ENCODE measurements around the gene OPN1SW.

The OPN1SW gene

DNA sequence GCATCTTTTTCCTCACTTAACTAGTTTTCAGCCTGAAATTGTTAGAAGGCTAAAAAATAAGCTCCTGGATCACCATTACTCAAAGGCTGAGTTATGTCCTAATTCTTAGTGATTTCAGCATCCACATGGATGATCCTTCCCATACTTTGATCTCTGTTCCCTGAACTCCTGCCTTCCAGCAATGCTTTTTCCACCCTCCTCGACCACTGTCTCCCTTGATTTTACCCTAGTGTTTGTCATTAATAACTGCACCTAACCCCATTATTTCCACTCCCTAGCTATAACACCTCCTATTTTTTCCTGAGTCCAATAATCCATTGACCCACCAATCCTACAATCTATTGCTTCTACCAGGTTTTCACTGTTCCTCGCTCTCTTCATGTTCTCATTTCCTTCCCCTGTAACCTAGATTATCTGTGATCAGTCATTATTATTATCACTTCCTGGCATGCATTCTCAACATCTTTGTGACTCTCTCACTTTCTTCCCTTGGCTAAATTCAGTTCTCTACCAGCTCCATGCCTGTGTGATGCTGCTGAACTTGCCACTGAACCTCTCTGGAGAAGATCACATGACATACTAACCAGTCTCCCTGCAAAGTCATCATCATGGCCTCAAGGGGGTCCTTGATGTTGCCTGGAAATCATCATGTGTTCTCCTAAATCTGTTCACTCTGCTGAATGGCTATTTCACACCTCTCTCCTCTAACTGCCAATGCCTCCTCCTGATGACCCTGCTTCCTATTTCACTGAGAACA, 42.9 kb downstream of the OPN1SW start:
- DNase-seq (ENCODE audit: low spot score): no peak

DNA sequence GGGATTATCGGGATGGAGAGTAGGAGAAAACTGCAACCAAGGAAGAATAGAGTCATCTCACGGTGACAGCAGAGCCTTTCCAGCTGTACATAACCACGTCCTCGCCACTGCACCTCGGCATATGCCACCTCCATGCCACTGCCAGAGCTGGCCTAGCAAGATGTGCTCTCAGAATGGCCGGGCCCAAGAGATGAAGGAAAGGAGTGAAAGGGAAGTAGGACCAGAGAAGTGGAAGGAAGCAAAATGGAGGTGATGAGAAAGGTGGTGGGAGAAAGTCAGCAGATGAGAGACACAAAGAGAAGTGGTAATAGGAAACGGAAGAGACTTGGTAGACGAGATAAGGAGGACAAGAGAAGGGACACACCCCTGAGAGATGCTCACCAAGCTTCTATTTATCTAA, 44.4 kb downstream of the OPN1SW start:
- no peak for DNase-seq (ENCODE audit: low spot score)

DNA sequence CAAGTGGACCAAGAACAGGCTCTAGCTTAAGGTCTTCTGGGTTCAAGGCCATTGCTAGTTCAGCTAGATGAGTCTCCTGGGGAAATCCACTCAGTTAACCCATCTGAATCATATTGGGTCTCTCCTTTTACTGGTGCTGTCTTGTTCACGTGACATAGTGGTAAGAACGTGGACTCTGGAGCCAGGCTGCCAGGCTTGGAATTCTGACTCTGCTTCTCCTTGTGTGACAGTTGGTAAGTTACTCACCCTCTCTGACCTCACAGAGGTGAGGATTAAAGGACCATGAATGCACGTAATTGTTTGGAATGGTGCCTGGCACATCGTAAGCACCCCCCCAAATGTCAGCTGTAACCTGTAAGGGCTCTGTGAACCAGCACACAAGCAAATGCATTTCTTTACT, 46.1 kb downstream of the OPN1SW start:
- DNase-seq (ENCODE audit: low spot score): no peak

DNA sequence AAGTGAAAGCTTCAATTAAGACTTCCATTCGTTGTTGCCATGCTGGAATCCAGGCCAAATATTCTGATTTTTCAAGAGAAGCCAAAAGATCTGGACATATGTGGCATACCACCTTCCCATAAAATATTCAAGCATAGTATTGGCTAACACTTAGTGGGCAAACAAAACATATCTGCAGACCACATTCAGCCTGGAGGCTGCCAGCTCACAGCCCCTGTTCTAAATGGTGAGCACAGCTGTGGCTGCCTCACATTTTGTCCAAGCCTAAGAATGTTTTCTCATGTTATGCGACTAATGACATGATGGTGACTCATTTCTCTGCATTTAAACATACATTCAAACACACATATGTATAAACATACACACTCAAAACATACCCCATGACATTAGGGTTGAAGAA, 47.0 kb downstream of the OPN1SW start:
- no peak for DNase-seq (ENCODE audit: low spot score)

DNA sequence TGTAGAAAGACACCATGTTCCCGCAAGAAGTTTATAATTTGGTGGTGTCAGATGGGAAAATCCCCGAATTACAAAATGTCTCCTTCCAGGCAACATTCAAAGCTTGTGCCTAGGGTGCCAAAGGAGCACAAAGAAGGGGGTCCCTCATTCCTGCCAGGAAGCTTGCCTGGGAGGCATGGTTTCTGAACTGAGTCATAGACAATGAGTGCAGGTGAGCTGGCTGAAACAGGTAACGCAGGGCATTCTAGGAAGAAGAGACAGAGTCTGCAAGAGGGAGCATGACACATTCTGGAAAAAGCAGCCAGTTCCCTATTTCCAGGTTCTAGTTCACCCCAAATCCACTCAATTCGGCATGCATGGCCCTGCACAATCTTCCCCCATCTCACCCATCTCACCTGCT, 48.4 kb downstream of the OPN1SW start:
- no peak for DNase-seq (ENCODE audit: low spot score)

DNA sequence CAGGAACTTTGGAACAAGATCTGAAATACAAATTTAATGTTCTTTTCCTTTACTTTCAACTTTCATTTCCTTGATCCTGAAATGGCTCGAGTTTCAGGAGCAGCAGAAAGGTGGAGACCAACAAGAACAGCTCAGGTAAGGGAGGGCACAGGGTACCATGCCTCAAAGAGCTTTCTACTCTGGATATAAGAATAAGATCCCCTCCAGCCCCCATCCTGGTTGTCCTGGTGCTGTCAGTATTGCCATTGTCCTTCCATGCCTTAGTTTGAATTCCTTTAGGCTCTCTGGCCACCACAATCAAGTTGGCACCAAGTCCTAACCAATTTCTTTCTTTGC, 48.9 kb downstream of the OPN1SW start:
- DNase-seq (ENCODE audit: low spot score): no peak

DNA sequence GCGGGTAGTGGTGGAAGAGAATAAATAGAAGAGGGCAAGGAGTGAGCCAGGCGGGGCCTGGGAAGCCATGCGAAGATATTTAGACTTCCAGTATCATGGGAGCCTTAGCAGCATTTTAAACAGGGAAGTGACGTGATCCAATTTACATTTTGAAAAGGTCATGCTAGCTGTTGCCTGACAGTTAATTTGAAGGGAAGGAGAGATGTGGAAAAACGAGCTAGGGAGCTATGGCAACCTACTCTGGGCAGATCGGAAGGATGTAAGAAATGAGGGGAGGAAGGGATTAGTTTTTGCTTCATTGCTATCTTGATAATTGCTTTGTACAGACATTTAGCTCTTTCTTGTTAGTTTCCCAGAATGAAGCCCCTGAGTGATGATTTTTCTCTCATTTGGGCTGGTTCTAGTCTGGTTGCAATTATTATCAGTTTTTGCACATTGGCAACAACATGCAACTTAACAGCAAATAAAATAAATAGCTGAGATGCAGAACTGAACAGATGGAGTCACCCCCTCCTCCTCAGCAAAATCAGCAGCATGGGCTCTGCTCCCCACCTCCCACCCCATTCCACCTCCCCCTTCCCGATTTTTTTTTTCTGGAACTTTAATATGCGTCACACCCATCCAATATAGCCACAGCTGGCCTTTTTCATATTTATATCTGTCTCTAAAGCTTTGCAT, 49.4 kb downstream of the OPN1SW start:
- no peak for DNase-seq (ENCODE audit: low spot score)

DNA sequence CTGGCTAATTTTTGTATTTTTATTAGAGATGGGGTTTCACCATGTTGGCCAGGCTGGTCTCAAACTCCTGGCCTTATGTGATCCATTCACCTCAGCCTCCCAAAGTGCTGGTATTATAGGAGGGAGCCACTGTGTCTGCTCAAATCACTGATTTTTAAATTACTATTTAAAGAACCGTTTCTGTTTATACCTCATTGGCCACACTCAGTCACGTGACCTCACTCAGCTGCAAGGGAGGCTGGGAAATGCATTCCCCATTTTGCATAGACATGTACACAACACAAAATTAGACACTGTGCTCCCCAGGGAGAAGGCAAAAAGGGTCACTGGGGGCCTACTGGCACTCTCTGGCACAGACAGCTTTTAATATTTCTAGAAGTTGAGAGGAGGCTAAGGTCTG, 50.1 kb downstream of the OPN1SW start:
- no peak for DNase-seq (ENCODE audit: low spot score)

DNA sequence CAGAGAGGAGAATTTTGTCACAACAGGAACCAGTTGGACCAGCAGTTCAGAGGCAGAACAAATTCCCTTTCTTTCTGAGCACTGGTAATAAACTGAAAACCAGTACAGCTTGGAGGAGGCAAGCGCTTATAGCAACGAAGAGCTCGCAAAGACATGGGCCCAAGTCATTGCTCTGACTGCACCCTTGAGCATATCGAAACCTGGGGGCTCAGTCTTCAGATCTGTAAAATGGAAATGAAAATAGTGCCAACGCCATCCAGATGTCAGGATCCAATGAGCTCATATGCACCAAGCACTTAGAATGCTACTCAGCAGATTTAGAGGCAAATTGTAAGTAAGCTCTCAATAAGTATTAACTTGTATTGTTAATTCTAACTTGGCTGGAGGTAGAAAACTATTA, 50.9 kb downstream of the OPN1SW start:
- DNase-seq (ENCODE audit: low spot score): no peak

Data from COLO829 (cell line).